GM19328 (cell line): Measurements from ENCODE around the gene GPR176.
"Not testable (repeated sequence)": the region's sequence is repeated elsewhere in the genome, so short reads cannot be mapped to it uniquely, and the experiment has no call there.

Experiments used
- ATAC-seq: cut with Tn5 transposase; IDR thresholded peaks from one replicate; pipeline ENCODE4 v1.9.1; 2021; ENCODE audit warnings: mild to moderate bottlenecking, moderate library complexity; ENCODE audit not compliant: unreplicated experiment

The GPR176 gene

DNA sequence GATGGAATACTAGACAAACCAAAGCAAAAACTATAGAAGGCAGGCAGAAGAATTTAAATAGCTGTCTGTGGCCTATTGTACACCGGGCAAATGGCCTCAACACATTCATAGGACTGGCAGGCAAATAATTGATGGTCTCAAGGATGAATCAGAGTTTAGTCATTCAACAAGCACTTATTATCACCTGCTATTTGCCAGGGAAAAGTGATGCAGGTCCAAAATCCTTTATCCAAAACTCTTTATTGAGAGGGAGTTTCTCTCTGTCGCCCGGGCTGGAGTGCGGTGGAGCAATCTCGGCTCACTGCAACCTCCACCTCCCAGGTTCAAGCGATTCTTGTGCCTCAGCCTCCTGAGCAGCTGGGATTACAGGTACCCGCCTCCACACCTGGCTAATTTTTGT lies 16.1 kb upstream of the GPR176 start:
- no peak for ATAC-seq

DNA sequence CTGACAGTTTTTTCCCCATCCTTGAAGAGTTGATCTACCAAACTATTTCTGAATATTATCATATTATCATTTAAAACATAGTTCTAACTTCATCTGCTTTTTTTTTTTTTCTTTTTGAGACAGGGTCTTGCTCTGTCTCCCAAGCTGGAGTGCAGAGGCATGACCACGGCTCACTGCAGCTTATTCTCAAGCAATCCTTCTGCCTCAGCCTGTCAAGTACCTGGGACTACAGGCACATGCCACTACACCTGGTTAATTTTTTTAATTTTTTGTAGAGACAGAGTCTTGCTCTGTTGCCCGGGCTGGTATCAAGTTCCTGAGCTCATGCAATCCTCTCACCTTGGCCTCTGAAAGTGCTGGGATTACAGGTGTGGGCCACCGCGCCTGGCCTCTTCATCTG lies 15.2 kb upstream of the GPR176 start:
- no peak for ATAC-seq

DNA sequence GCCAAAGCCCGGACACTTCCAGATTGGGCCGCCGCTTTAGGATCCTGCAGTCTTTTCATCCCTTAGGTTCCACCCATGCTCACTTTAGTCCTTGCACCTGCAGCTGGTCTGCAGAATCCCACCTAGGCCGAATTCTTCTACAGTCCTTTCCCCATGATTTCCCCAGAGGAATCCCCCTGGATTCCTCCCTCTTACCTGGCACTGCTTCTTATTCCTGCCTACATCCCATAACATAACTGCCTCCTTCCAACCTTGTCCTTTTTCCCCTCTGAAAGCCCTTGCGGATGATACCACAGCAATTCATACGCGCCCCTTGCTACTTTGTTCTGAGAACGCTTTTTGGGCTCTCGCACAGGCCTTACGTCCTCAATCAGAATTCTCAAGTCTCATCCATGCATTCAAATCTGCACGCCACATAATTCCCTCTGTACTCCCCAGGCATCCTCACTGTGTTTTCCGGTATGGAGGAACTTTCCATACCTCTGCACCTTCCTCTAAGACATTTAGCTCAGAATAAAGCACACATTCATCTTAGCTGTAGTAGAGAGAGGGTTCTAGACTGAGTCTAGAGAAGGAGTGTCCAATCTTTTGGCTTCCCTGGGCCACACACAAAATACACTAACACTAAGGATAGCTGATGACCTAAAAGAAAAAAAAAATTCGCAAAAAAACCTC lies 14.5 kb upstream of the GPR176 start:
- no peak for ATAC-seq

DNA sequence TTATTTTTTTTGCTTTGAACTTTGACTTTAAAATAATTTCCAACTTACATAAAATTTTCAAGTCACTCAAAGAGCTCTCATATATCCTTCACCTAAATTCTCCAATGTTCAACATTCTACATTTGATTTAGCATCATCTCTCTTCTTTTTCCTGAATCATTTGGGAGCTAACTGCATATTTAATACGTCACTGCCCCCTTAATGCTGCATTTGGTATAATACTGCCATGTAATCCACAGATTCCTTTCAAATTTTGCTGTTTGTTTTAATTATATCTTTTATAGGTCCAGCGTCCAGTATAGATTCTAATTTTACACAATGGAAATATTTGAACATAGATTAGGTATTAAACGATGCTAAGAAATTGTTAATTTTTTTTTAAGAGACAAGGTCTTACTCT lies 11.5 kb upstream of the GPR176 start:
- ATAC-seq: no peak

DNA sequence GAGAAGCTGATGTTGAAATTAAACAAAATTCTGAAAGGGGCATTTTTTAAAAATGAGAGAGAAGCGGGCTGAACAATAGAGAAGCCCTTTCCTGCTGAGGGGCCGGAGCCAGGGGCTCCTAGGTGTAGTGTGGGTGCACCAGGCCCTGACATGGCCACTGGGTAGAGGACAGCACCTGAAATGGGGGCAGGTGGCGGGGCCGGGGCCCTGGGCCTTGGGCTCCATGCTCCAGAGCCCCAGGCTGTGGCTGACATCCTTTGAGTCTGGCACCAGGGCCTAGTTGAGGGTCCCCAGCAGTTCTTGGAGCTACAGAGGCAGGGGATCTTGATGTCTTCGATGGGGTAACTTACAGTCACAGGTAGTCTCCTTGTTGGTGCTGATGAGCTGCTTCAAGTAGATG lies 6.5 kb upstream of the GPR176 start:
- no peak for ATAC-seq

DNA sequence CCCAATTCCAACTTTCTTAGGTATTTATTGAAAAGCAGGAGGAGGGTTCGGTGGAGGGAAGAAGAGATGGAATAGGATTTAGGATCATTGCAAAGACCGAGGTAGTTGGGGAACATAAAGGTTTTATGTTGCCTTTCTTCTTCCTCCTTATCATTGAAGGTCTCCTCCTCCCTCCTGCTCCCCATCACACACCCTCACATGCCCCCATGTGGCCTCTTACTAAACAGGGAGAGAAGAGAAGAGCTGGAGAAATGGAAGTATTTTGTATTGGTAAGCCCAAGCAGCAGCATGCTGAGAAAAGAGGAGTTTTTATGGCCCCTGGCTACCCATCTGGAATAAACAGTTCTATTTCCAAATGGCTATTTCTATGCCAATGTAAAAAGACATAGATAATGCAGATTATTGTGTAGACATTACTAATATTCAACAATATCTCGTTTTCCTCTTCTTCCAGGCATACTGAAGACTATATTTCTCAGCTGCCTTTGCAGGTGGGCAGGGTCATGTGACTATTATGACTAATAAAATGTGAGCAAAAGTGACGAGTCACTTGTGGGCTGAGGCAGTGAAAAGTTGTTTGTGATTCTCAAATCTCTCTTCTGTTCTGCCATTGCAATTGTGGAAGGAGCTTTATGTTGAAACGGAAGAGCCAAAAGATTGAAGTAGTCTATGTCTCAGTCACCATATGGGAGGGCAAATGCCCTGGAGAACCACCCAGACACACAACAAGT lies 5.2 kb upstream of the GPR176 start:
- no peak for ATAC-seq

DNA sequence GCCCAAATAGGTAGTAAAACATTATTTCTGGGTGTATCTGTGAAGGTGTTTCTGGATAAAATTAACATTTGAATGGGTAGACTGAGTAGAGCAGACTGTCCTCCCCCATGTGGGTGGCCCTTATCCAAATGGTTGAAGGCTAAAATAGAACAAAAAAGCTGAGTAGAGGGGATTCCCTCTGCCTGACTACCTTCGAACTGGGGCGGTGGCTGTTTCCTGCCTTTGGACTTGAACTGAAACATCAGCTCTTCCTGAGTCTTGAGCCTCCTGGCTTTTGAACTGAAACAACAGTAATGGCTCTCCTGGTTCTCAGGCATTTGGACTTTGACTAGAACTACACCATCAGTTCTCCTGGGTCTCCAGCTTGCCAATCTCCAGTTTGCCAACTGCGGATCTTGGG lies 4.4 kb upstream of the GPR176 start:
- no peak for ATAC-seq

DNA sequence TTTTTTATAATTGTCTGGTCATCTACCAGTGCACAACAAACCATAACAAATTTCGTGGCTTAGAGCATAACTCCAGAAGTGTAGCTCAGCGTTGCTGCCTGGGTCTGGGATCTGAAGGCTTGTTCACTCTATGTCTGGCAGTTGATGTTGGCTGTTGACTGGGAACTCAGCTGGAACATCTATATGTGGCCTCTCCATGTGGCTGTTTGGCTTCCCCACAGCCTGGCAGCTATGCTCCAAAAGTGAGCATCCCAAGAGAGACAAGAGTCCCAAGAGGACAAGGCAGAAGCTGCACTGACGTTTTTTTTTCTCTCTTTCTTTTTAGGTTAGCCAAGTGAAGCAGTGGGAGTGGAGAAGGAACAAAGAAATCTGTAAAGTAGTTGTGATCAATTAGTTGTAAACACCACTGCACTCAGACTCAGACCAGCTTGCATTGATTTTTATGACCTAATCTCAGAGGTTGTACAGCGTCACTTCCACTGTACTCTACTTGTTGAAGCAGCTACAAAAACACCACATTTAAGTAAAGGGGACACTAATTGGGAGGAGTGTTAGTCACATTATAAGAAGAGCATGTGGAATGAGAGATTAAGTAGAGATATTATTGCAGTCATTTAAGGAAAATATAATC lies 2.5 kb upstream of the GPR176 start:
- ATAC-seq: no peak

DNA sequence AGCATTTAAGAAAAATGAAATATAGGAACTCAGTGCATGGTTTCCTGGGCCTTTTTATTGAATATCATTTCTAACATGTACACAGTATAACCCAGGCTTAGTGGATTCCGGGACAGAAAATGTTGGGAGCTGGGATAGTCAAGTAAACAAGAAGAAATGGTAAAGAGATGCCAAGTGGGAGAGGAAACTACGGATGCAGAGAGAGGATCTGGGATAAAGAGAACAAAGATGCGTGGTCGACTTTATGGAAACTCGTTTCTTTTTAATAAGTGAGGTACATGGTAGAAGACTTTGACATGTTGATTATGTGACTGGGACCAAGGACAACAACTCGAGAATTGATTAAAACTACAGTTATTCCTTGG lies 1.2 kb upstream of the GPR176 start:
- ATAC-seq: no peak

DNA sequence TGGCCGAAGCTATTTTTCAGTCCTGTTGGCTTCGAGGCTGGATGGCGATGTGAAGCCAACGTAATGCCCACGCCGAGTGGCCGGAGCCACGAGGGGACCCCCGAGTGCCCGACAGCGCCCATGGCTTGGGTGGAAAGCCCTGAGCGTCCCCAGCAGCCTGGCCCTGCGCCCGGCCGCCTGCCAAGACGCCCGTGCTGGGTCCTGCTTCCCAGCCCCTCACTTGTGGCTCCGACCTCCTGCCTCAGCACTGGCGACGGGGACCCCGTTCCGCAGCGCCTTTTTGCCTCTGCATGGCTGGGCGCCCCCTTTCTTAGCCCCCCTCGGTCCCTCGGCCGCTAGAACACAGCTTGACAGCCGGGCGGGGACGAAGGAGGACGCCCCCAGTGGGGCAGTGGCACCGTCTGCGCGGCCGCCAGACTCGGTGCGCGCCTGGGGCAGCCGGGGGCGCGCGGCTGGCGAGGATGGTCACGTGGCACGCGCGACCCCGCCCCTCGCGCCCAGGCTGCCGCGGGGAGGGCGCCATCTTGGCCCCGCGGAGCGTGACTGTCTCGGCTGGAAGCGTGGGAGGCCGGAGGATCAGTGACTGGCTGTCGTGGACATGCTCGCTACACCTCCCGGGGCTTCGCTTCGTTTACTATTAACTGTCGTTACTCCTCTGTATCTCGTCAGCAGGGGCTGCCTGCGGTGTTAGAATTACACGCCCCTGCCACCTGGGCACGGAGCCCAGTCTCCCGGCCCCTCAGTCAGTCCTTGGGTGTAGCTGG lies 626 bp upstream of the GPR176 start:
- peak; percentile 85 for ATAC-seq

DNA sequence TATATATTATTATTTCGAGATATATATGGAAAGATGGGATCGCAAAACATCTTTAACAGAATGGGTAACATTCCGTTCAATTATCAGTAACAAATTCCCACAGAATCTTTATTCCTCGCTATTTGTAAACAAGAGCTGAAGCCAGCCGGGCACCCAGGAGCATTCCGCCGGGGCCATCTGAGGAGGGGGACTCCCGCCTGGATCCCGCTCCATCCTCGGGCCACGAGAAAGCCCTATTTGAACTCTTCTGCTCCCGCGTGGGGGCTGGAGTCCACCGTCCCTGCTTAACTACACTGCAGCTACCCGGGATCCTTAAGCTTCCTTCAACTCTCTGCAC lies 687 bp downstream of the GPR176 start:
- ATAC-seq: no peak

DNA sequence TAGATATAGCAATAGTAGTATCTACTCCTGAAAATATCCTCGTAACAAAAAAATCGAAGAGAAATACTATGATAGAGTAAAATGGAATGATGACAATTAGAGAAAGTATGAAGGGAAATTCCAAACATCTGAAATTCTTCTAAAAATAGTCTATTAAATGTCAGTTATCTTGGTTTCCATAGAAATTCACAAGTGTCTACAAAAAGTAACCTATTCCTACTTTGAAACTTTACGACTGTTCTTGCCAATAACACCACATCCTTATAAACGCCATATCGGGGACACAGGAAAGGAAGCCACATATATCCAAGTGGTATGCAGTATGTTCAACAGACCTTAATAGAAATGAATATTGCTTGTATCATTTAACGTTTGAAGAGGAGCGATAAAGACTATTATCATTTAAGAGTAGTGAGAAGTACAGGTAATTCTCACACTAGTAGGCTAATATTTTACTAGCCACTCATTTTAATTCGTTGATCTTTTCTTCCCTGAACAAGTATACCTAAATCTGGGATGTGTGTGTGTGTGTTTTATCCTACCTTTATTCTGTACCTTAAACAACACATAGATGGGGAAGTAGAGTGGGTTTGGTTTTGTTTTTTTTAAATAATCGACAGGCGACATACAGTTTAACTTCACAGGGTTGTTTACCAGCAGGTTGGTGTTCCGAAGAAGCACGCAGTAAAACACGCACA lies 1.2 kb downstream of the GPR176 start:
- no peak for ATAC-seq

DNA sequence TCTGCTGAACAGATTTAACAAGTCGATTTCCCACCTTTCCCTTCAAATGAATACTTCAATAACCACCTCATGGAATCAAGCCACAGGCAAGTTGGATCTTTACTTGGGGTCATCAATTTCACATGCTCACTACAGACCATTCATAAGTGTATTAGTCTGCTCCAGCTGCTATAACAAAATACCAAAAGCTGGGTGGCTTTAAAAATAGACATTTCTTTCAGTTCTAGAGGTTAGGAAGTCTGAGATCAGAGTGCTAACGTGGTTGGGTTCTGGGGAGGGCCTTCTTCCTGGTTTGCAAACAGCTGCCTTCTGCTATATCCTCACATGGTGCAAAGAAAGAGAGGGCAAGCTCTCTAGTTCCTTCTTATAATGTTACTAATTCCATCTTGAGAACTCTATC lies 5.1 kb downstream of the GPR176 start:
- no peak for ATAC-seq

DNA sequence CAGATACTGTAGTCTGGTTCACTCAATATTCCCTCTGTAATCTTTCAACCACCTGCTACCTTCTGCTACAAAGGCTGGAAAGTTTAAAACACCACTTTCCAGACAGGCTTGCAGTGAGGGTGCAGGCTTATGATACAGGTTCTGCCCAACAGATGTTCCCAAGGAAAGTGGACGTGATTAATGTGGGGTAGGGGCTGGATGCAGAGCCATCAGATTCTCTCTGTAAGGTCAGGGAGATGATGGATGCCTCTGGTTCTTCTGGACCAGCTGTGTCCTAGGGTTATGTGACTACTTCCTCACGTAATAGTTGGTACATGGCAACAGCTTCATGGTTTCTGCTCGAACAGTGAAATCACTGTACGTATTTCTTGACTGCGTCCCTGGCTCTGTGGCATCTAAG lies 11.1 kb downstream of the GPR176 start:
- no peak for ATAC-seq

DNA sequence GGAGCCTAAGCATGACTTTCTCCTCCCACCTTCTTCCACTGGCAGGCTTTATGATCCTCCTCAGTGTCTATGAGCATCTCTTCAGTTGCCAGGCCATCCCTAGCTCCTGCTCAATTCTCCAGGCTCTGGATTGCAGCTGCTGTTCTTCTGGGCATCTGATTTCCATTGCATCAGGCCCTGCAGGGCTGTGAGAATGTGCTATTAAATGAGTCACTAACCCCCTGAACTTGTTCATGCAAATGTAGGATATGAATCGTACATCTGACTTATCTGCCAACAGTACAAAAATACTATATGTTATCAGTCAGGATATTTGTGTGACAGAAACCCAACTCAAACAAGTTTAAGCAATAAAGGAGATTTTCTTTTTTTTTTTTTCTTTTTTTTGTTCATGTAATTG lies 11.9 kb downstream of the GPR176 start:
- ATAC-seq: no peak

DNA sequence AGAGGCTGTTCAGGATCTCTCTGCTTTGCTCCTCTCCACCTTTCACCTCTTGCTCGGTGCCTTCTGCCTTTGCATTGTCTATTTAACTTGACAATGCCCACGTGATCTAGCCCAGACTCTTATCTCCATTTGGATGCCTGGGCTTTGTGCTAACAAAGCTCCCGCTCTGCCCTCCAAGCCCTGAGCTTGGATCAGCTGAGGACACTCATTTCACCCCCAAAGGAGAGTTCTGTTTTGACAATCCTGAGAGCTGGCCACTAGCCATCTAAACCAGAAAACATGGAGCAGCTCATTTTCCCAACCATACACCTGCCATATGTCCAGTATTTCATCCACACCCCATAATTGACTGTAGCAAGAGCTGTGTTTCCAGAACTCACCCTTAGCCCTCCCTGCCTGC lies 12.8 kb downstream of the GPR176 start:
- no peak for ATAC-seq

DNA sequence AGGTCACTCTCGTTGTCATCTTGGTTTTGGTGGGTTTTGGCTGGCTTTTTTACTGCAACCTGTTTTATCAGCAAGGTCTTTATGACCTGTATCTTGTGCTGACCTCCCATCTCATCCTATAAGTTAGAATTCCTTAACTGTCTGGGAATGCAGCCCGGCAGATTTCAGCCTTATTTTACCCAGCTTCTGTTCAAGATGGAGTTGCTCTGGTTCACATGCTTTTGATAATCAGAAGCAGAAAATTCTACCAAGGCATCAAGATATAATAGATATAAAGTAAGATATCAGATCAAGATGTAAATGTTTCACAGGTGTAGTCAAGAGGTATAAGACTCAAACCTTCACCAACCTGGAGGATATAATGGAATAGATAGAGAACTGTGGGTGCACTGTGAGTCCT lies 16.0 kb downstream of the GPR176 start:
- ATAC-seq: no peak

DNA sequence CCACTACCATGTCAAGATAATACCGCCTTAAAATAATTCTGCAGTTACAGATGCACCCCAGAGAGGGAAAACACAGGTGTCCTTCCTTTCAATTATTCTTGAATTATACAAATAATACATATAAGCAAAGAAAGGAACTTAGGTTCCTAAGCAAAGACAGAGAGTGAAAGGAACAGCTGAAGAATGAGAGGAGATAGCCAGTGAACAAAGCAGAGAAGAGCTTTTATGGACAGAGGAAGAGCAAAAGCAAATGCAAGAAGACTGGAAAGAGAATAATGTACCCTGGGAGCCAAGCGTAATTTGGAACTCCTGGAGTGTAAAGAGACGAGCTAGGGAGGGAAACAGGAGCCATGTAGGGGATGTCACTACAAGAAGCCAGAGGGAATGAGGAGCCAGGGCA lies 21.7 kb downstream of the GPR176 start:
- no peak for ATAC-seq

DNA sequence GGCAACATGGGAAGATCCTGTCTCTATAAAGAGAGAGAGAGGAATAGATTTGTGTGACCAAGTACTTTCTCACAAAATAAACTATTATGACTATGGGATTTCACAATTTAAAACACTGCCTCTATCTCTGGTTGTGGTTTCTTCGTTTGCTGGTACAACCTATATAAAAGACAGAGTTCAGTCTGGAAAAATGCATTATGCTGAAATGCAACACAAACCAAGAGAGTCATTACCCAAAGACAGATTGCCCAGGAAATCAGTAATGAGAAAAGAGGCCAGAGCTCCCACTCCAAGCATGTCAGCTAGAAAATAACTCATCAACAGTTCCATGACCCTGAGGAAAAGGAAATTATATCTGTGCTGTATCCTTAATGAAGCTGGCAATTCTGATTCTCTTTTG lies 23.2 kb downstream of the GPR176 start:
- ATAC-seq: no peak

DNA sequence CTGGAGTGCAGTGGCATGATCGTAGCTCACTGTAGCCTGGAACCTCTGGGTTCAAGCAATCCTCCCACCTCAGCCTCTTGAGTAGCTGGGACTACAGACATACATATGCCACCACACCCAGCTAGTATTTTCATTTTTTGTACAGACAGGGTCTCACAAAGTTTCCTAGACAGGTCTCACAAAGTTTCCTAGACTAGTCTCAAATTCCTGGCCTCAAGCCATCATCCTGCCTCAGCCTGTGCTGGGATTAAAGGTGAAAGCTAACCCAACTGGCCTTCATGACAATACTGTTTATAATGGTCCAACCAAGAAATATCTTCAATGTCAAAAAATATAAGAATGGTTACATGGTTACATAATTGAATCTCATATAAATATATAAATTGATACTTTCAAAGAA lies 24.0 kb downstream of the GPR176 start:
- ATAC-seq: no peak

DNA sequence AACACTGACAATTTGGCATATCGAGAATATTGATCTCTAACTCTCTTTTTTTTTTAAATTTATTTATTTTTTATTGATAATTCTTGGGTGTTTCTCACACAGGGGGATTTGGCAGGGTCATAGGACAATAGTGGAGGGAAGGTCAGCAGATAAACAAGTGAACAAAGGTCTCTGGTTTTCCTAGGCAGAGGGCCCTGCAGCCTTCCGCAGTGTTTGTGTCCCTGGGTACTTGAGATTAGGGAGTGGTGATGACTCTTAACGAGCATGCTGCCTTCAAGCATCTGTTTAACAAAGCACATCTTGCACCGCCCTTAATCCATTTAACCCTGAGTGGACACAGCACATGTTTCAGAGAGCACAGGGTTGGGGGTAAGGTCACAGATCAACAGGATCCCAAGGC lies 27.0 kb downstream of the GPR176 start:
- not testable (repeated sequence) for ATAC-seq
